NCI-H510A treated with DMSO at 0.1 percent for 48 hours (cell line): Measurements from ENCODE around the gene PDE4C.
"Not testable (repeated sequence)": the region's sequence is repeated elsewhere in the genome, so short reads cannot be mapped to it uniquely, and the experiment has no call there.

Experiments used
- DNase-seq: peaks from one replicate; lab custom pipeline; 2025; lab: John Stamatoyannopoulos, UW

PDE4C gene

GRCh38 chr19:18223860-18224524 lies 2.2 kb downstream of the PDE4C start:
- no peak for DNase-seq

DNA sequence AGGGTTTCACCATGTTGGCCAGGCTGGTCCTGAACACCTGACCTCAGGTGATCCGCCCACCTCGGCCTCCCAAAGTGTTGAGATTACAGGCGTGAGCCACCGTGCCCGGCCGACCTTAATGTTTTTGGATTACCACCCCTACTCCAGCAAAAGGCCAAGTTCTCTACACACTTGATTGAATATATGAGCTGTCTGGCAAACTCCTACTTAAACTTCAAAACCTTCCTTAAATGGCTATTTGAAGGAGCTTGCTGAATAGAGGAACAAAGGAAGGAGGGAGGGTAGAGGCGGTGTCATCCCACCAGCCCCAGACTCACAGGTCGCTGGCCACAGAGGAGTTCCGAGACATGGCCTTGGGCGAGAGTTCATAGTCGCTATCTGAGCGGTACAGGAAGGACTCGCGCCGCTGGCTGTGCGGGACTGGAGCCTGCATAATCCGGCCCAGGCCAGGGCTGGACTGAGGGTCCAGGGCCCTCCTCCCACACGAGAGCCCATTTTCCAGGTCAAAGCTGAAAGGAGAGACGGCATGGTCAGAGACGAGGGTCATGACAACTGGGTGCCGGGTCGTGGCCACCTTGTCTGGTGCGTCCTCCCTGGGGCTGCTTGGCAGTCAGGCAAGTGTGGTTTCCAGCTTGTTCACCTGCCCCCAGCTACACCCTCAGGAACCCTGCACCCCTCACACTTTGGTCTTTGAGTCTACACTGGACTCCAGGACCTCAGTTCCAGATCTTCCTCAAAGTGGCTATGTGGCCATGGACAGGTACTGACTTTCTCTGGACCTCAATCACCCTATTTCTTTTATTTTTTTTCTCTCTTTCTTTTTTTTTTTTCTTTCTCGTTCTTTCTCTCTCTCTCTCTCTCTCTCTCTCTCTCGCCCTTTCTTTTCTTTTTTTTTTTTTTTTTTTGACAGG lies 4.2 kb downstream of the PDE4C start:
- no peak for DNase-seq

- no peak for DNase-seq
Measured at GRCh38 chr19:18220632-18221275, 5.5 kb downstream of the PDE4C start.

GRCh38 chr19:18219911-18220631 lies 6.2 kb downstream of the PDE4C start:
- no peak for DNase-seq

DNA sequence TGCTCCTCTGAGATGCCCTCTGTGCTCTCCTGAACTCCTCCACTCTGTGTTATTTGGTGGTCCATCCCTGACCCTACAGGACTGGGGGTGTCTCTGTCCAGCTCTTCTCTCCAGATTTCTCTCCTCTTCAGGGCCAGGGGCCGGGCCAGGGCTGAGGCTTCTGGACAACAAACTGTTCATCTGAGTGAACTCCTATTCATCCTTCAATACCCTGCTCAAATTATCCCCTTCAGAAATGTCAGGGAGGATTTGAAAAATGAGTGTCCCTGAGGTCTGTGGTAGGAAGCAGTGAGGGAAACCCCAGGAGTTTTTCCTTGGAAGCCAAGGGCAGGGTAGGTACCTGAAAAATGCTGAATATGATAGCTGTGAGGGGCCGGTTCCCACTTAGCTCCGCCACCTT lies 7.6 kb downstream of the PDE4C start:
- DNase-seq, result no peak

DNA sequence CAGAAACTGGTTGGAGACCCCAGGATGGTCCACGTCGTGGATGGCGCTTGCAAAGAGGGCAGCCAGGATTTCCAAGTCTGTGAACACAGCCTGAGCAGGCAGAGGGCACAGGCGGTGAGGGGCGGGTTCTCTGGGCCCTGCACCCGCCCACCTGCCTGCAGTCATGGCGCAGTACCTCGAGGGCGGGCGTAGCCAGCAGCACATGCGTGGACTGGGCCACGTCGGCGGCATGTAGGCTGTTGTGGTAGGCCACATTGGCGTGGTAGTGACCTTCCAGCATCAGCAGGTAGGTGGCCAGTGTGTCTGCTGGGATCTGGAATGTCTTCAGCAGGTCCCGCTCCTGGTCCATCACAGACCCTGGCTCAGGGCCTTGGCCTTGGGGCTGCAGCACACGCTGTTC lies 8.1 kb downstream of the PDE4C start:
- no peak for DNase-seq

- no peak for DNase-seq
Measured at GRCh38 chr19:18216789-18217188, 9.4 kb downstream of the PDE4C start.

DNA sequence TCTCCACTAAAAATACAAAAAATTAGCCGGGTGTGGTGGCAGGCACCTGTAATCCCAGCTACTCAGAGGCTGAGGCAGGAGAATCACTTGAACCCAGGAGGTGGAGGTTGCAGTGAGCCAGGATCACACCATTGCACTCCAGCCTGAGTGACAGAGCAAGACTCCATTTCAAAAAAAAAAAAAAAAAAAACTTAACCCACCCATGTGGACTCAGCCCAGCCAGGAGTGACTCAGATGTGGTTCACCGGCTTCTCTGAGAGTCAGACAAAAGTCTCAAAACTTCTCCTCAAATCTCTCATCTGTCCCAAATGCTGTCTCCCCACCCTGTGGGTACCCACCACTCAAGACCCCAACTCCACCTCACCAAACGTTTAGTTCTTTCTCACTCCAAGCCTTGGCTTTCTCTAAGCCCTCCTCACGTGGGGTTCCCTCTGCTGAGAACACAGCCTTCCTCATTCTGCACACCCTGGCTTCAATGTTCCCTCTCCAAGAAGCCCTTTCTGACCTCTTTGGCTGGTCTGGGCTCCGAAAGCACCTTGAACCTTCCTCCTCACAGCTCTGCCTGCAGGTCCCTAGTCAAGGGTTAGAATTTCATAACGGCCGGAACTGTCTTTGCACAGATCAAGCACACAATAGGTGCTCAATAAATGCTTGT lies 11.3 kb downstream of the PDE4C start:
- DNase-seq, result no peak

GRCh38 chr19:18211683-18212082 lies 14.6 kb downstream of the PDE4C start:
- DNase-seq, result no peak

DNA sequence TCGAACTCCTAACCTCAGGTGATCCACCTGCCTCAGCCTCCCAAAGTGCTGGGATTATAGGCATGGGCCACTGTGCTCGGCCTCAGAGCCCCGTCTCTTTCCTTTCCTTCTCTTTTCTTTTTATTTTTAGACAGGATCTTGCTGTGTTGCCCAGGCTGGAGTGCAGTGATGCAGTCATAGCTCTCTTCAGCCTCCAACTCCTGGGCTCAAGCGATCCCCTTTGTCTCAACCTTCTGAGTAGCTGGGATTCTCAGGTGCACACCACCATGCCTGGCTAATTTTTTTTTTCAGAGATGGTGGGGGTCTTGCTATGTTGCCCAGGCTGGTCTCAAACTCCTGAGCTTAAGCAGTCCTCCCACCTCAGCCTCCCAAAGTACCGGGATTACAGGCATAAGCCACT lies 16.3 kb downstream of the PDE4C start:
- not testable (repeated sequence) for DNase-seq

GRCh38 chr19:18208098-18208951 lies 17.9 kb downstream of the PDE4C start:
- peak; percentile 8 for DNase-seq

- DNase-seq, result no peak
Measured at GRCh38 chr19:18206018-18206417, 20.2 kb downstream of the PDE4C start.

GRCh38 chr19:18205200-18205892 lies 20.9 kb downstream of the PDE4C start:
- peak; percentile 53 for DNase-seq

GRCh38 chr19:18204394-18205199 lies 21.6 kb downstream of the PDE4C start:
- DNase-seq, result peak; percentile 93

- peak; percentile 99 for DNase-seq
Measured at GRCh38 chr19:18203863-18204393, 22.3 kb downstream of the PDE4C start, which contains the start of gene RAB3A. TSS of gene RAB3A (minus strand) at chr19:18204042. CDS start at chr19:18202740, 1,302 bp downstream.

- DNase-seq, result no peak
Measured at GRCh38 chr19:18203408-18203862, 22.8 kb downstream of the PDE4C start.

GRCh38 chr19:18202778-18203407 lies 23.3 kb downstream of the PDE4C start:
- no peak for DNase-seq

DNA sequence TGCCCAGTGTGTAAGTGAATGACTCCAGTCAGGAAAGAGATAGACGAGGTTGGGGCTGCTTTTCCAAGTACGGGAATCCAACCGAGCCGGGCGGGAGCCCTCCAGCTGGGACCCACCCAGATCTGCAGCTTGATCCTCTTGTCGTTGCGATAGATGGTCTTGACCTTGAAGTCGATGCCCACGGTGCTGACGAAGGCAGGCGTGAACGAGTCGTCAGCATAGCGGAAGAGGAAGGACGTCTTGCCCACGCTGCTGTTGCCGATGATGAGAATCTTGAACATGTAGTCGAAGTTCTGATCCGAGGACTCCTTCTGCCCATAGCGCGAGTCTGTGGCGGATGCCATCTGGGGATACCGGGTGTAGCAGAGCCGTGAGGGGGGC lies 23.9 kb downstream of the PDE4C start:
- DNase-seq, result no peak
